Nephron (organoid): ENCODE data around the gene EFNA5.

Experiments
- H3K27ac Mint-ChIP-seq, 3 experiments: 2 replicates each; pipeline ENCODE4 v1.8.0; 2020; ENCODE audit warnings: mixed read lengths in 3 of 3, mild to moderate bottlenecking in 2 of 3, moderate library complexity in 1 of 3
- H3K27me3 Mint-ChIP-seq: 2 replicates; pipeline ENCODE4 v1.8.0; 2021; ENCODE audit warnings: low read depth, mild to moderate bottlenecking, moderate library complexity, mixed read lengths
- H3K36me3 Mint-ChIP-seq: 2 replicates; pipeline ENCODE4 v1.8.0; 2020; ENCODE audit warnings: low read depth, mixed read lengths
- H3K4me1 Mint-ChIP-seq: 2 replicates; pipeline ENCODE4 v1.8.0; 2020; ENCODE audit warnings: mixed read lengths
- H3K4me3 Mint-ChIP-seq, 3 experiments: 2 replicates each; pipeline ENCODE4 v1.8.0; 2020; ENCODE audit warnings: mild to moderate bottlenecking in 3 of 3, mixed read lengths in 3 of 3, moderate library complexity in 2 of 3
- H3K9me3 Mint-ChIP-seq: 2 replicates; pipeline ENCODE4 v1.8.0; 2020; ENCODE audit warnings: mixed read lengths
- CTCF ChIP-seq, 3 experiments: fragments of 200-600 bp; sonication (generic); IDR thresholded peaks; one replicate each; pipeline ENCODE4 v1.5.0; 2021; ENCODE audit warnings: antibody characterized with exemption in 3 of 3; ENCODE audit not compliant: unreplicated experiment in 3 of 3

The EFNA5 gene

GRCh38 chr5:107551088-107551487, 119.6 kb downstream of the EFNA5 start:
- Mint-ChIP-seq H3K36me3 (no peaks in the 10 kb centered on the region), H3K9me3 (no peaks in the 10 kb centered on the region), H3K27ac (no peak overlapping the region), H3K27me3 (no peaks in the 10 kb centered on the region), H3K4me3 (no peak overlapping the region), H3K4me1 (peaks cover 15% of the 10 kb centered on the region)
- TF ChIP-seq CTCF (IDR thresholded peaks at IDR 0.05; ENCODE audit: unreplicated experiment in 3 of 3) = no peak

GRCh38 chr5:107549567-107549966, 121.2 kb downstream of the EFNA5 start:
- no peaks in the 10 kb centered on the region for H3K27me3 Mint-ChIP-seq
- H3K4me1 Mint-ChIP-seq = peaks cover 11% of the 10 kb centered on the region
- H3K9me3 Mint-ChIP-seq = no peaks in the 10 kb centered on the region
- TF ChIP-seq CTCF (IDR thresholded peaks at IDR 0.05; ENCODE audit: unreplicated experiment in 3 of 3) = no peak
- H3K4me3 Mint-ChIP-seq = no peak overlapping the region
- no peaks in the 10 kb centered on the region for H3K36me3 Mint-ChIP-seq
- H3K27ac Mint-ChIP-seq = no peak overlapping the region

GRCh38 chr5:107548477-107548876, 122.3 kb downstream of the EFNA5 start:
- Mint-ChIP-seq H3K27ac (no peak overlapping the region), H3K36me3 (no peaks in the 10 kb centered on the region), H3K27me3 (no peaks in the 10 kb centered on the region), H3K4me3 (no peak overlapping the region), H3K4me1 (peaks cover 11% of the 10 kb centered on the region), H3K9me3 (no peaks in the 10 kb centered on the region)
- TF ChIP-seq CTCF (IDR thresholded peaks at IDR 0.05; ENCODE audit: unreplicated experiment in 3 of 3) = no peak

GRCh38 chr5:107546719-107547118, 124.0 kb downstream of the EFNA5 start:
- Mint-ChIP-seq H3K27me3 (no peaks in the 10 kb centered on the region), H3K4me1 (peaks cover 26% of the 10 kb centered on the region), H3K9me3 (no peaks in the 10 kb centered on the region), H3K36me3 (no peaks in the 10 kb centered on the region), H3K4me3 (no peak overlapping the region), H3K27ac (no peak overlapping the region)
- TF ChIP-seq CTCF (IDR thresholded peaks at IDR 0.05; ENCODE audit: unreplicated experiment in 3 of 3) = no peak

- H3K27ac Mint-ChIP-seq = no peak overlapping the region
- H3K4me1 Mint-ChIP-seq = peaks cover 26% of the 10 kb centered on the region
- H3K4me3 Mint-ChIP-seq = no peak overlapping the region
- H3K9me3 Mint-ChIP-seq = no peaks in the 10 kb centered on the region
- TF ChIP-seq CTCF (IDR thresholded peaks at IDR 0.05; ENCODE audit: unreplicated experiment in 3 of 3) = no peak
- H3K27me3 Mint-ChIP-seq = no peaks in the 10 kb centered on the region
- no peaks in the 10 kb centered on the region for H3K36me3 Mint-ChIP-seq
Measured at GRCh38 chr5:107545486-107545885, 125.3 kb downstream of the EFNA5 start.

- peaks cover 28% of the 10 kb centered on the region for H3K4me1 Mint-ChIP-seq
- no peak for TF ChIP-seq CTCF (IDR thresholded peaks at IDR 0.05; ENCODE audit: unreplicated experiment in 3 of 3)
- no peak overlapping the region for H3K27ac Mint-ChIP-seq
- H3K36me3 Mint-ChIP-seq = no peaks in the 10 kb centered on the region
- no peak overlapping the region for H3K4me3 Mint-ChIP-seq
- H3K27me3 Mint-ChIP-seq = no peaks in the 10 kb centered on the region
- no peaks in the 10 kb centered on the region for H3K9me3 Mint-ChIP-seq
Measured at GRCh38 chr5:107544967-107545366, 125.8 kb downstream of the EFNA5 start.
